KMS-11 (cell line): Measurements from ENCODE around the gene STRBP.

Experiments used
- H2AFZ ChIP-seq: fragments of 200-600 bp; sonication (generic); 2 replicates; pipeline ENCODE4 v1.6.1; 2016; ENCODE audit warnings: antibody characterized with exemption, mixed run types, low read depth
- H3K27ac ChIP-seq: fragments of 200-600 bp; sonication (generic); 2 replicates; pipeline ENCODE4 v1.6.1; 2016; ENCODE audit warnings: mild to moderate bottlenecking, mixed run types
- H3K27me3 ChIP-seq: fragments of 200-600 bp; sonication (generic); 2 replicates; pipeline ENCODE4 v1.6.1; 2017; ENCODE audit warnings: mild to moderate bottlenecking, low read depth, mixed run types, moderate library complexity; ENCODE audit not compliant: insufficient read depth
- H3K36me3 ChIP-seq: fragments of 200-600 bp; sonication (generic); 2 replicates; pipeline ENCODE4 v1.6.1; 2017; ENCODE audit warnings: mild to moderate bottlenecking, mixed run types; ENCODE audit not compliant: insufficient read depth
- H3K4me1 ChIP-seq: fragments of 200-600 bp; sonication (generic); 2 replicates; pipeline ENCODE4 v1.6.1; 2016; ENCODE audit warnings: mild to moderate bottlenecking, low read depth, mixed run types; ENCODE audit not compliant: poor library complexity, severe bottlenecking
- H3K4me2 ChIP-seq: fragments of 200-600 bp; sonication (generic); 2 replicates; pipeline ENCODE4 v1.7.0; 2016; ENCODE audit warnings: mild to moderate bottlenecking, mixed run types
- H3K4me3 ChIP-seq: fragments of 200-600 bp; sonication (generic); IDR thresholded peaks from 2 replicates; pipeline ENCODE4 v1.6.1; 2017; ENCODE audit warnings: low read depth, low read length, mixed read lengths; ENCODE audit not compliant: insufficient read depth
- H3K79me2 ChIP-seq: fragments of 200-600 bp; sonication (generic); 2 replicates; pipeline ENCODE4 v1.6.1; 2016; ENCODE audit warnings: low read depth, mixed run types; ENCODE audit not compliant: insufficient read depth
- H3K9ac ChIP-seq: fragments of 200-600 bp; sonication (generic); 2 replicates; pipeline ENCODE4 v1.6.1; 2016; ENCODE audit warnings: mild to moderate bottlenecking, mixed run types
- H4K20me1 ChIP-seq: fragments of 200-600 bp; sonication (generic); 2 replicates; pipeline ENCODE4 v1.6.1; 2016; ENCODE audit warnings: mild to moderate bottlenecking, mixed run types; ENCODE audit not compliant: insufficient read depth
- TF ChIP-seq, protein P1 (sequence below): fragments of 200-600 bp; sonication (generic); conservative IDR thresholded peaks from 2 replicates; pipeline ENCODE4 v1.6.1; 2017; ENCODE audit warnings: low read depth, mild to moderate bottlenecking, antibody characterized with exemption, low read length, moderate library complexity, mixed read lengths

STRBP gene

GRCh38 chr9:123261006-123261677 lies 7.2 kb downstream of the STRBP start:
- H3K9ac ChIP-seq = no peak overlapping the region
- H3K4me2 ChIP-seq = no peak overlapping the region
- no peak overlapping the region for H3K4me3 ChIP-seq
- H3K4me1 ChIP-seq = peaks cover 27% of the 10 kb centered on the region
- H2AFZ ChIP-seq = no peak overlapping the region
- H3K79me2 ChIP-seq = peaks cover 50% of the 10 kb centered on the region; the same call in 1 of the 2 replicates
- TF ChIP-seq, protein P1, sequence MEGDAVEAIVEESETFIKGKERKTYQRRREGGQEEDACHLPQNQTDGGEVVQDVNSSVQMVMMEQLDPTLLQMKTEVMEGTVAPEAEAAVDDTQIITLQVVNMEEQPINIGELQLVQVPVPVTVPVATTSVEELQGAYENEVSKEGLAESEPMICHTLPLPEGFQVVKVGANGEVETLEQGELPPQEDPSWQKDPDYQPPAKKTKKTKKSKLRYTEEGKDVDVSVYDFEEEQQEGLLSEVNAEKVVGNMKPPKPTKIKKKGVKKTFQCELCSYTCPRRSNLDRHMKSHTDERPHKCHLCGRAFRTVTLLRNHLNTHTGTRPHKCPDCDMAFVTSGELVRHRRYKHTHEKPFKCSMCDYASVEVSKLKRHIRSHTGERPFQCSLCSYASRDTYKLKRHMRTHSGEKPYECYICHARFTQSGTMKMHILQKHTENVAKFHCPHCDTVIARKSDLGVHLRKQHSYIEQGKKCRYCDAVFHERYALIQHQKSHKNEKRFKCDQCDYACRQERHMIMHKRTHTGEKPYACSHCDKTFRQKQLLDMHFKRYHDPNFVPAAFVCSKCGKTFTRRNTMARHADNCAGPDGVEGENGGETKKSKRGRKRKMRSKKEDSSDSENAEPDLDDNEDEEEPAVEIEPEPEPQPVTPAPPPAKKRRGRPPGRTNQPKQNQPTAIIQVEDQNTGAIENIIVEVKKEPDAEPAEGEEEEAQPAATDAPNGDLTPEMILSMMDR = no peak
- H3K27ac ChIP-seq = no peak overlapping the region
- no peaks in the 10 kb centered on the region for H4K20me1 ChIP-seq
- H3K27me3 ChIP-seq = no peaks in the 10 kb centered on the region
- H3K36me3 ChIP-seq = no peaks in the 10 kb centered on the region

GRCh38 chr9:123260340-123260739 lies 8.0 kb downstream of the STRBP start:
- Histone ChIP-seq H3K4me2 (no peak overlapping the region), H2AFZ (no peak overlapping the region), H3K36me3 (no peaks in the 10 kb centered on the region), H3K27me3 (no peaks in the 10 kb centered on the region), H3K9ac (no peak overlapping the region), H3K4me1 (peaks cover 19% of the 10 kb centered on the region), H3K4me3 (no peak overlapping the region), H3K79me2 (peaks cover 46% of the 10 kb centered on the region; the same call in 1 of the 2 replicates), H4K20me1 (no peaks in the 10 kb centered on the region), H3K27ac (no peak overlapping the region)
- TF ChIP-seq, protein P1 = no peak

DNA sequence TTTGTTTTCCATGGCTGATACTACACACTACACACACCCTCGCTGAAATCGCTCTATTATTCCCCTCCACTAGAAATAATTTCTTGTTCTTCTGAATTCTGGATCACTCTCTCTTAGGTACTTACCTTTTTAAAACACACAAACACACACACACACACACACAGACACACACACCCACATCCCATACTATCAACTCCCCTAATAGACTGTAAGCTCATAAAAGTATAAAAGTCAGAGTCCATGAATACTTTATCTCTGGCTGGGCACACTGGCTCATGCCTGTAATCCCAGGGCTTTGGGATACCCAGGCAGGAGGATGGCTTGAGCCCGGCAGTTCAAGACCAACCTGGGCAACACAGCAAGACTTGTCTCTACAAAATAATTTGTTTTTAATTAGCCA lies 11.1 kb downstream of the STRBP start:
- TF ChIP-seq, protein P1 = no peak
- Histone ChIP-seq H3K4me2 (no peak overlapping the region), H3K79me2 (peaks cover 43% of the 10 kb centered on the region; the same call in 1 of the 2 replicates), H3K4me1 (peaks cover 14% of the 10 kb centered on the region), H3K27ac (no peak overlapping the region), H3K27me3 (no peaks in the 10 kb centered on the region), H3K36me3 (no peaks in the 10 kb centered on the region), H4K20me1 (peaks cover 8% of the 10 kb centered on the region; the same call in 1 of the 2 replicates), H3K4me3 (no peak overlapping the region), H3K9ac (no peak overlapping the region), H2AFZ (no peak overlapping the region)

DNA sequence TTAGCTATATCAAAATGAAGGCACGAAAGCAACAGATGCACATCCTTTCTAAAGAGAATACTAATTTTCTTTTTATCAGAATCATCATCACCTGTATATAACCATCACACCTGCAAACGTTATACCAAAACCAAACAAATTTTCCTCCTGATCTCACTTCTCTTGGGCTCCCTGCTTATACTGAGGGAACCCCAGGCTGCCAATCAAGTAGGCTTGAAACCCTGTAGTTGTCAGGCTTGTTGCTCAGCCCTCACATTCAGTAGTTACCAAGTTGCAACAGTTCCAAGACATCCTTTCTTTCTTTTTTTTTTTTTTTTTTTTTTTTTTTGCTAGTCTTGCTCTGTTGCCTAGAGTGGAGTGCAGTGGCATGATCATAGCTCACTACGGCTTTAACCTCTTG lies 12.7 kb downstream of the STRBP start:
- Histone ChIP-seq H3K4me3 (no peak overlapping the region), H3K36me3 (no peaks in the 10 kb centered on the region), H3K27me3 (no peaks in the 10 kb centered on the region), H4K20me1 (peaks cover 8% of the 10 kb centered on the region; the same call in 1 of the 2 replicates), H3K4me2 (no peak overlapping the region), H3K79me2 (peaks cover 43% of the 10 kb centered on the region; the same call in 1 of the 2 replicates), H3K27ac (no peak overlapping the region), H2AFZ (no peak overlapping the region), H3K4me1 (peaks cover 10% of the 10 kb centered on the region), H3K9ac (no peak overlapping the region)
- TF ChIP-seq, protein P1 = no peak
